ENCODE measurements around the gene S100Z.
A peak's percentile ranks its signal among the peaks of the same experiment; 100 is the strongest.
"Not testable (repeated sequence)": the region's sequence is repeated elsewhere in the genome, so short reads cannot be mapped to it uniquely, and the experiment has no call there.

S100Z gene

DNA sequence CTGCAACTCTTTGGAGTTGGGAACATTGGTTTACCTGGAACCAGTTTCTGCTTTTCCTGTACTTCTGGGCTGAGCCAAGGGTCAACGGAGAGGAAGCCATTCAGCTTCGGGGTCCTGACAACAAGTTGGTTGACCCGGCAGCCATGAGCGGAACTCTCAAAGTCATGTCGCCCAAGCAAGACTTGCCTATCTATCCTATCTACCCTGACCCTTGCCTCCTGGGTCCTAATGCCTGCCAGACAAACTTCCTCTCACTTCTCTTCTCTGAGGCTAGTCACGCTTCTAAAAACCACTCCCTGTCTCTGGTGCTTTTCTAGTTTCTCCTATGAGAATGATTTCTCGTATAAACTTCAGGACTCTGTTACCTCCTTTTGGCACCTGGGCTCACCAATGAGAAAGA is 58.4 kb downstream of the S100Z start:
- TF ChIP-seq, protein P1, sequence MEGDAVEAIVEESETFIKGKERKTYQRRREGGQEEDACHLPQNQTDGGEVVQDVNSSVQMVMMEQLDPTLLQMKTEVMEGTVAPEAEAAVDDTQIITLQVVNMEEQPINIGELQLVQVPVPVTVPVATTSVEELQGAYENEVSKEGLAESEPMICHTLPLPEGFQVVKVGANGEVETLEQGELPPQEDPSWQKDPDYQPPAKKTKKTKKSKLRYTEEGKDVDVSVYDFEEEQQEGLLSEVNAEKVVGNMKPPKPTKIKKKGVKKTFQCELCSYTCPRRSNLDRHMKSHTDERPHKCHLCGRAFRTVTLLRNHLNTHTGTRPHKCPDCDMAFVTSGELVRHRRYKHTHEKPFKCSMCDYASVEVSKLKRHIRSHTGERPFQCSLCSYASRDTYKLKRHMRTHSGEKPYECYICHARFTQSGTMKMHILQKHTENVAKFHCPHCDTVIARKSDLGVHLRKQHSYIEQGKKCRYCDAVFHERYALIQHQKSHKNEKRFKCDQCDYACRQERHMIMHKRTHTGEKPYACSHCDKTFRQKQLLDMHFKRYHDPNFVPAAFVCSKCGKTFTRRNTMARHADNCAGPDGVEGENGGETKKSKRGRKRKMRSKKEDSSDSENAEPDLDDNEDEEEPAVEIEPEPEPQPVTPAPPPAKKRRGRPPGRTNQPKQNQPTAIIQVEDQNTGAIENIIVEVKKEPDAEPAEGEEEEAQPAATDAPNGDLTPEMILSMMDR (conservative IDR thresholded peaks at IDR 0.05) = no peak
- H3K27ac ChIP-seq = no peak overlapping the region

DNA sequence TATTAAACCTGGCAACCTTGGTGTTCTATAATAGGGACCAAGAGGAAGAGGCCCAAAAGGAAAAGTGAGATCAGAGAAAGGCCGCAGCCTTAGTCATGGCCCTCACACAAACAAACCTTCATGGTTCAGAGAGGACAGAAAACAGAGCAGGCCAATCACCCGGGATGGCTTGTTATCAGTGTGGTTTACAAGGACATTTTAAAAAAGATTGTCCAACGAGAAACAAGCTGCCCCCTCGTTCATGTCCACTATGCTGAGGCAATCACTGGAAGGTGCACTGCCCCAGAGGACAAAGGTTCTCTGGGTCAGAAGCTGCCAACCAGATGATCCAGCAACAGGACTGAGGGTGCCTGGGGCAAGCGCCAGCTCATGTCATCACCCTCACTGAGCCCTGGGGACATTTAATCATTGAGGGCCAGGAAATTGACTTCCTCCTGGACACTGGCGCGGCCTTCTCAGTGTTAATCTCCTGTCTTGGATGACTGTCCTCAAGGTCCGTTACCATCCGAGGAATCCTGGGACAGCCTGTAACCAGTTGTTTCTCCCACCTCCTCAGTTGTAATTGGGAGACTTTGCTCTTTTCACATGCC is 60.6 kb downstream of the S100Z start:
- H3K27ac ChIP-seq = not testable (repeated sequence)

DNA sequence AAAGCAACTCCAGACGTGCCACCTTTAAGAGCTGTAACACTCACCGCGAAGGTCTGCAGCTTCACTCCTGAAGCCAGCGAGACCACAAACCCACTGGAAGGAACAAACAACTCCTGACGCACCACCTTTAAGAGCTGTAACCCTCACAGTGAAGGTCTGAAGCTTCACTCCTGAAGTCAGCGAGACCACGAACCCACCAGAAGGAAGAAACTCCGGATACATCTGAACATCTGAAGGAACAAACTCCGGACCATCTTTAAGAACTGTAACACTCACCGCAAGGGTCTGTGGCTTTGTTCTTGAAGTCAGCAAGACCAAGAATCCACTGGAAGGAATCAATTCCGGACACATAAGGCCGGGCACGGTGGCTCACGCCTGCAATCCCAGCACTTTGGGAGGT is 64.9 kb downstream of the S100Z start:
- not testable (repeated sequence) for H3K27ac ChIP-seq

DNA sequence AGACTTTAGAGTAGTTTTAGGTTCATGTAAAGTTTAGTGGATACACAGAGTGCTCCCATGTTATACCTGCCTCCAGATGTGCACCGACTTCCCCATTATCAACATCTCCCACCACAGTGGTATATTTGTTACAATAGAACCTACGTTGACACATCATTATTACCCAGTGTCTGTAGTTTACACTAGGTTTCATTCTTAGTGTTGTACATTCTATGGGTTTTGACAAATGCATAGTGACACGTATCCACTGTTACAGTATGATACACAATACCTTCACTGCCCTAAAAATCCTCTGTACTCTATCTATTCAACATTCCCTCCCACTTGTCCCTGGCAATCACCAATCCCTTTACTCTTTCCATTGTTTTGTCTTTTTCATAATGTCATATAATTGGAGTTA is 68.7 kb downstream of the S100Z start:
- TF ChIP-seq, protein P1 (conservative IDR thresholded peaks at IDR 0.05) = no peak

DNA sequence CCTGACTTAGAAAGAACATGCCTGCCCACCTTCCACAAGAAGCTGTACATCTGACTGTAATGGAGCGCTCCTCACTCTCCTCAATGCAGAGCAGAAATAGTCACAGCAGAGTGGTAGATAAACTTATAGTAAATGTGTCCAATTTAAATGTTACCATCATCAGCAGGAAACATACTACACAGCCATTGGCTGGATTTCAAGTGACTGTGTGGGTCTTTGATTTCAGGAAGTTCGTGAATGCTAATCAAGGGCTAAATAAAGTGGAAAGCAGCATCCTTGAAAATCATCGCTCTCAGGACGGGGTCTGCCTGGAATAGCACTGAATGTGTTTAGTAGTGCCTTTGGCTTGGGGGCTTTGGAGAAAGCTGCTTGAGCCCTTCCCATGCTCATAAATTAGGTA is 70.7 kb downstream of the S100Z start:
- H3K27ac ChIP-seq = no peak overlapping the region
- TF ChIP-seq, protein P1 (conservative IDR thresholded peaks at IDR 0.05) = no peak

More for the DNA sequence above, 68.7 kb downstream of the S100Z start:
- H3K27ac ChIP-seq = no peak overlapping the region

DNA sequence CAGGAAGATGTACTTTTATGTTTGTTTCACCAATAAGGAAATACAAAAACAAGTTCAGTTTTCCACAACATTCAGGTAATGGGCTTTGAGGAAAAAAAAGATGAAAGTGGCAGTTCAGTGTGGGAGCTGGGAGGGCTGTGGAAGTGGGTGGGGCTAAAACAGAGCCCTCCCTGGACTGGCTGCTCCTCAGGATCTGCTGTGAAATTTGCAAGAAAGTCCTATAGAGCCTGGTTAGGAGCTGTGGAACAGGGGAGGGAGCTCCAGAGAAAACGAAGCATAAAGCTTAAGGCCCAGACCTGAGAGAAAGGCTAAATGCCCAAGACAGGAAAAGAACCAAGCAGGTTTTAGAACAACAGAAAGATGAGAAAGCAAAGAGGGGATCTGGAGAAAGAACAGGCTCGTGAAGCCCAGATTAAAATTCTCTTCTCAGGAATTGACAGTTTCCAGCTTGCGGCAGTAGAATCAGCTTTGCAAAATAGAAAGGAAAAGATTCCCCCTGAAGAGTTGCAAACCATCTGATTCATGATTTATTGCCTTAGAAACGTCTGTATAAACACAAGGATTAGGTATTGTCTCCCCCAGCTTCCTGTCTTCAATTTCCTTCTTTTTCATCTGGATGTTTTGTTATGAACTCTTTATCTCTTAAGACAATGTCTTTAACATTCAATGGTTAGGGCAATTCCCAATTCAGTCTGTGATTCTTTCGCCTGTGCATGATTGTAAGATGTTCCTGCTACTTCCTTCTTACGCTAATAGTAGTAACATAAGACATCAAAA is 76.7 kb downstream of the S100Z start:
- H3K27ac ChIP-seq = peak overlapping the region; percentile 29; the same call in 1 of the 2 replicates
- TF ChIP-seq, protein P1 (conservative IDR thresholded peaks at IDR 0.05) = no peak

DNA sequence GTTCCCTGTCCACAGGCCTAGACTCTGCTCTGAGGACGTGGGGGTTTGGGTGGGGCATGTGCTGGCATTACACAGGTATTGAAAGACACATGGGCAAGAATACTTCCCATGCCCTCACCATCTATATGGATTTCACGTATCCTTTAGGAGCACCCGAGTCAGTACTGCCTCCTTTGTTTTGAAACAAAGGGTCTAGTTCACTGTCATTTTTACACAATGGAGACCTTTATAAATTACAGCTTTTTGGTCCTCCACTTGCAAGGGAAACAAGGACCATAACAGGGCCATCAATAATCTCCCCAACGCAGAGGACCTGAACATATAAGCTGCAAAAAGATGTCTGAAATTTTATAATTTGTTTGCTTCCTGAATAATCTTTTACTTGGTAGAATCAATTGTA is 78.1 kb downstream of the S100Z start:
- no peak overlapping the region for H3K27ac ChIP-seq
- TF ChIP-seq, protein P1 (conservative IDR thresholded peaks at IDR 0.05) = no peak

DNA sequence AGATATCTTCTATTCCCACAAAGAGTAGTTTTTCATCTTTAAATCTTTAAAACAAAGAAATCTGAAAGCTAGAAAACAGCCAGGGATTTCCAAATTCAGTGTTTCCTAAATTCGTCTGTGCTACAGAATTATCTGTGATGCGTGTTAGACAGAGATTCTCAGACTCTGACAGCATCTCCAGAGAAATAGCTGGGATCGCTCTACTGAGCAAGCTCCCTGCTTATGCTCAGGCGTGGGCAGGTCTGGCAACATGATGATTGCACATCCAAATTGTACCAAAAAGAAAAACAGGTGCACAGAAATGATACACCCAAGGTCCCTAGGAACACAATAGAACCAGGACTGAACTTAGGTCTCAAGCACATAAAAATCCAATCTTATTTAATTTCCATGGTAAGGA is 80.3 kb downstream of the S100Z start:
- TF ChIP-seq, protein P1 (conservative IDR thresholded peaks at IDR 0.05) = no peak
- no peak overlapping the region for H3K27ac ChIP-seq

All from VCaP (cell line).